H1 (cell line): ENCODE measurements around the gene LMX1B. TPM values are rescaled to one million over a fixed set of nuclear protein-coding genes. Genes with fewer than 3 reads are reported as not detected.

ENCODE experiments used
- CTCF ChIA-PET: fragments of 300-600 bp; sonication (Branson Sonifier 250); formaldehyde crosslinking; loops from one replicate; lab custom pipeline; 2021; ENCODE audit not compliant: partially characterized antibody; lab: Charles Lee
- POLR2A ChIA-PET: fragments of 300-600 bp; sonication (Branson Sonifier 250); formaldehyde crosslinking; loops from one replicate; lab custom pipeline; 2021; ENCODE audit warnings: inconsistent platforms; ENCODE audit not compliant: partially characterized antibody; lab: Charles Lee
- DNase-seq, 2 experiments: peaks; one replicate each; pipeline versions ENCODE4 v3.0.0 to v3.0.0-alpha.2; 2010 to 2022; ENCODE audit warnings: low spot score in 2 of 2, low read depth in 1 of 2, mixed read lengths in 1 of 2
- FAIRE-seq: peaks from 2 replicates; lab custom pipeline; 2011; peaks lifted over from hg19 to GRCh38; lab: Jason Lieb, UNC
- H2AFZ ChIP-seq: 2 replicates; pipeline ENCODE4 v1.8.1; 2012; ENCODE audit warnings: low read length, inconsistent platforms
- H2AK5ac ChIP-seq: 2 replicates; pipeline ENCODE4 v1.6.1; 2013; ENCODE audit warnings: low read depth, low read length
- H2BK120ac ChIP-seq: replicated peaks from 2 replicates; pipeline ENCODE3; 2013; ENCODE audit warnings: low read depth, low read length, inconsistent platforms
- H2BK12ac ChIP-seq: 2 replicates; pipeline ENCODE4 v1.6.1; 2013; ENCODE audit warnings: low read depth, low read length
- H2BK15ac ChIP-seq: 2 replicates; pipeline ENCODE4 v1.6.1; 2013; ENCODE audit warnings: low read length
- H2BK20ac ChIP-seq: 2 replicates; pipeline ENCODE4 v1.6.1; 2013; ENCODE audit warnings: low read length
- H2BK5ac ChIP-seq: 2 replicates; pipeline ENCODE4 v1.6.1; 2013; ENCODE audit warnings: low read depth, low read length
- H3K14ac ChIP-seq: 2 replicates; pipeline ENCODE4 v1.6.1; 2013; ENCODE audit warnings: inconsistent platforms; ENCODE audit not compliant: insufficient read length
- H3K18ac ChIP-seq: 2 replicates; pipeline ENCODE4 v1.6.1; 2013; ENCODE audit warnings: low read length; ENCODE audit errors: extremely low read depth
- H3K23ac ChIP-seq: 2 replicates; pipeline ENCODE4 v1.6.1; 2013; ENCODE audit warnings: inconsistent platforms; ENCODE audit not compliant: insufficient read length
- H3K23me2 ChIP-seq: 2 replicates; pipeline ENCODE4 v1.6.1; 2013; ENCODE audit warnings: low read depth, low read length
- H3K27ac ChIP-seq: 2 replicates; pipeline ENCODE4 v1.6.1; 2011; ENCODE audit warnings: low read depth, low read length, inconsistent platforms
- H3K27me3 ChIP-seq, 4 experiments: replicated peaks in 1 of 4; 1 replicate in 1 of 4; 2 replicates in 3 of 4; pipeline versions ENCODE4 v1.6.1 to v1.8.1; 2011 to 2013; ENCODE audit warnings: low read length in 3 of 4, mild to moderate bottlenecking in 3 of 4, inconsistent platforms in 2 of 4, mixed read lengths in 2 of 4, moderate library complexity in 1 of 4; ENCODE audit not compliant: control insufficient read depth in 3 of 4, insufficient read depth in 3 of 4; ENCODE audit errors: extremely low read depth in 1 of 4
- H3K36me3 ChIP-seq, 4 experiments: 2 replicates each; pipeline versions ENCODE4 v1.6.1 to v1.8.1; 2011 to 2013; ENCODE audit warnings: mild to moderate bottlenecking in 4 of 4, low read length in 3 of 4, moderate library complexity in 2 of 4, control low read depth in 1 of 4, inconsistent platforms in 1 of 4; ENCODE audit not compliant: insufficient read depth in 4 of 4, control insufficient read depth in 2 of 4
- H3K4ac ChIP-seq: replicated peaks from 2 replicates; pipeline ENCODE3; 2013; ENCODE audit warnings: low read length, low read depth, mixed read lengths, inconsistent platforms; ENCODE audit not compliant: insufficient read length
- H3K4me1 ChIP-seq, 4 experiments: replicated peaks in 1 of 4; 1 replicate in 1 of 4; 2 replicates in 3 of 4; pipeline versions ENCODE4 v1.6.1 to v1.8.1; 2011 to 2013; ENCODE audit warnings: low read length in 3 of 4, inconsistent platforms in 2 of 4, mixed read lengths in 1 of 4; ENCODE audit not compliant: insufficient read depth in 4 of 4, control insufficient read depth in 3 of 4
- H3K4me2 ChIP-seq, 2 experiments: 2 replicates each; pipeline versions ENCODE4 v1.6.1 to v1.8.1; 2011 to 2013; ENCODE audit warnings: low read depth in 2 of 2, low read length in 2 of 2, control low read depth in 1 of 2, inconsistent platforms in 1 of 2, mild to moderate bottlenecking in 1 of 2; ENCODE audit not compliant: insufficient read depth in 1 of 2
- H3K4me3 ChIP-seq, 4 experiments: fragments of 200-600, 300-600 bp in 1 of 4; sonication (generic), shearing (Covaris generic), sonication (Bioruptor Twin) in 1 of 4; 2 replicates each; pipeline versions ENCODE4 v1.5.1 to v1.8.1; 2011 to 2016; ENCODE audit warnings: low read length in 4 of 4, low read depth in 3 of 4, control low read depth in 2 of 4, inconsistent platforms in 2 of 4, mild to moderate bottlenecking in 2 of 4, mixed read lengths in 1 of 4, moderate library complexity in 1 of 4; ENCODE audit not compliant: insufficient read depth in 2 of 4; ENCODE audit errors: extremely low read depth in 1 of 4
- H3K56ac ChIP-seq: replicated peaks from 2 replicates; pipeline ENCODE3; 2013; ENCODE audit warnings: low read depth, mild to moderate bottlenecking, mixed read lengths, low read length, inconsistent platforms; ENCODE audit not compliant: insufficient read length
- H3K79me1 ChIP-seq: 2 replicates; pipeline ENCODE4 v1.6.1; 2013; ENCODE audit warnings: low read depth, low read length, control low read depth
- H3K79me2 ChIP-seq, 2 experiments: 2 replicates each; pipeline versions ENCODE4 v1.6.1 to v1.8.1; 2012 to 2013; ENCODE audit warnings: low read length in 2 of 2, mild to moderate bottlenecking in 2 of 2, inconsistent platforms in 1 of 2; ENCODE audit not compliant: insufficient read depth in 2 of 2, control insufficient read depth in 1 of 2
- H3K9ac ChIP-seq, 4 experiments: replicated peaks in 1 of 4; 1 replicate in 1 of 4; 2 replicates in 3 of 4; pipeline versions ENCODE4 v1.6.1 to v1.8.1; 2011 to 2013; ENCODE audit warnings: low read depth in 3 of 4, low read length in 3 of 4, control low read depth in 2 of 4, mild to moderate bottlenecking in 2 of 4, moderate library complexity in 2 of 4, inconsistent platforms in 1 of 4; ENCODE audit errors: extremely low read depth in 1 of 4
- H3K9me3 ChIP-seq, 2 experiments: 2 replicates each; pipeline versions ENCODE4 v1.6.1 to v1.8.1; 2012 to 2013; ENCODE audit warnings: mild to moderate bottlenecking in 2 of 2, moderate library complexity in 2 of 2, control low read depth in 1 of 2, inconsistent platforms in 1 of 2, low read depth in 1 of 2, low read length in 1 of 2, mixed read lengths in 1 of 2; ENCODE audit not compliant: insufficient read depth in 2 of 2
- H4K20me1 ChIP-seq, 2 experiments: replicated peaks in 1 of 2; 2 replicates each; pipeline versions ENCODE3 to v1.8.1; 2011 to 2013; ENCODE audit warnings: inconsistent platforms in 2 of 2, low read length in 2 of 2, mild to moderate bottlenecking in 1 of 2; ENCODE audit not compliant: insufficient read depth in 2 of 2, control insufficient read depth in 1 of 2
- H4K5ac ChIP-seq: 2 replicates; pipeline ENCODE4 v1.6.1; 2013; ENCODE audit warnings: low read length, low read depth, mixed read lengths, inconsistent platforms; ENCODE audit not compliant: insufficient read length
- H4K8ac ChIP-seq: 2 replicates; pipeline ENCODE4 v1.8.0; 2013; ENCODE audit warnings: mild to moderate bottlenecking, moderate library complexity, low read length, inconsistent platforms; ENCODE audit not compliant: insufficient read depth; ENCODE audit errors: extremely low read depth
- H4K91ac ChIP-seq: replicated peaks from 2 replicates; pipeline ENCODE3; 2013; ENCODE audit warnings: low read length, mixed read lengths, inconsistent platforms; ENCODE audit not compliant: insufficient read length
- RNF2 ChIP-seq: fragments of 200-900, 300-1000 bp; sonication (generic); IDR thresholded peaks from 2 replicates; pipeline ENCODE4 v1.7.1; 2016; ENCODE audit warnings: borderline replicate concordance, low read depth, mild to moderate bottlenecking, antibody characterized with exemption, low read length; ENCODE audit not compliant: poor library complexity, severe bottlenecking; ENCODE audit errors: missing control alignments
- WGBS, 2 experiments: shearing (Covaris generic) in 1 of 2; methylation state at CpG; one replicate each; pipeline versions ENCODE4 v1.1.6 to v1.1.7; 2013 to 2015; ENCODE audit warnings: low lambda C conversion rate in 2 of 2, mixed read lengths in 2 of 2, inconsistent platforms in 1 of 2, low coverage in 1 of 2, missing lambda C conversion rate in 1 of 2; ENCODE audit not compliant: insufficient replicate concordance in 2 of 2, insufficient coverage in 1 of 2, insufficient read length in 1 of 2; ENCODE audit errors: extremely low coverage in 1 of 2, missing lambda C conversion rate in 1 of 2; 5-methylcytosine and 5-hydroxymethylcytosine counted together
- polyA plus RNA-seq, 7 experiments: library from polyadenylated mRNA; depleted of rRNA in 3 of 7; stranded (reverse) in 5 of 7; unstranded in 2 of 7; fragments of >200 nt in 5 of 7; fragments of 200-250 nt in 2 of 7; gene quantifications; 1 replicate in 5 of 7; 2 replicates in 1 of 7; 4 replicates in 1 of 7; pipeline versions ENCODE4 v1.2.1 to v1.2.3, GENCODE V29; 2011 to 2013; ENCODE audit warnings: missing spikeins in 2 of 7, mixed read lengths in 2 of 7
- total RNA-seq: library from RNA; stranded (reverse); fragmentation: NEBNext Ultra II Directional; extraction: Animal tissue kit (Norgen Biotek cat#: 25700); gene quantifications from 2 replicates; pipeline ENCODE4 v1.2.1, GENCODE V29; 2021
- TF ChIP-seq, protein P1 (sequence below): IDR thresholded peaks from 2 replicates; pipeline ENCODE4 v1.6.1; 2012; ENCODE audit warnings: inconsistent platforms

Gene LMX1B
- total and polyA plus RNA-seq, 2 of the 8 experiments (the other 6 are each of a cell fraction or from before 2014, with no cell fraction given): 0.09 to 0.37 TPM

DNA sequence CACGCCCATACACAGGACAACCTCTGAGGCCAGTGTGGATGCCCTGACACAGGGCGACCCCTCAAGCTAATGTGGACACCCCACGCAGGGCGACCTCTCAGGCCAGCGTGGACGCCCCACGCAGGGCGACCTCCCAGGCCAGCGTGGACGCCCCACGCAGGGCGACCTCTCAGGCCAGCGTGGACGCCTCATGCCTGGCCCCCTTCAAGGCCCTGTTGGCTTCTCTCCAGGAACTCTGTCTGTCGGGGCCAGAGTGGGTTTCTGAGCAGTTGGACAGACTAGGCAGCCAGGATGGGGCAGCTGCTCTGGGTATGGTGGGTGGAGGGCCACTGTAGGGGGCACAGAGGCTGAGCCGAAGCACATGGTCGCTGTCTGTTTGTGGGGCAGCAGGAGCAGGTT lies 47.4 kb downstream of the LMX1B start:
- H3K79me1 ChIP-seq: no peaks in the 10 kb centered on the region
- WGBS, 2 experiments: 91% methylated on average over 17 of the region's 17 CpGs; no CpG with 5 or more reads in 1 of the 2 experiments
- H3K9me3 ChIP-seq: no peaks in the 10 kb centered on the region
- H3K27ac ChIP-seq: no peak overlapping the region
- POLR2A ChIA-PET: interaction anchor here (1.1 to 2.5 kb wide), 3 partner anchors 10 to 42 kb away, joined by 3 to 6 read pairs (median 3); no protein-coding TSS in a partner anchor
- H2BK12ac ChIP-seq: 0 out of 2 replicates have a peak overlapping the region, but pooled peaks have one; percentile 19
- peak overlapping the region; percentile 67; the same call in 1 of the 2 replicates for H2BK5ac ChIP-seq
- H3K4me3 ChIP-seq: no peak overlapping the region
- no peaks in the 10 kb centered on the region for H4K20me1 ChIP-seq
- H4K5ac ChIP-seq: peak overlapping the region; percentile 15
- H2BK120ac ChIP-seq: no peak overlapping the region
- DNase-seq (no peak), FAIRE-seq (no peak)
- no peak overlapping the region for H4K8ac ChIP-seq
- no peak overlapping the region; the same call in 1 of the 2 replicates for H2AFZ ChIP-seq
- peak overlapping the region; percentile 46 for H3K4ac ChIP-seq
- 0 out of 2 replicates have a peak, but pooled peaks cover 2% of the 10 kb centered on the region for H3K23me2 ChIP-seq
- H4K91ac ChIP-seq: peak overlapping the region; percentile 68
- no peaks in the 10 kb centered on the region; a peak in 1 of 8 replicates for H3K36me3 ChIP-seq
- CTCF ChIA-PET: interaction anchor here (0.6 to 6.2 kb wide), 25 partner anchors 8 to 154 kb away, joined by 3 to 67 read pairs (median 4); no protein-coding TSS in a partner anchor
- H3K27me3 ChIP-seq: peaks cover 0 to 6% (median under 1%) of the 10 kb centered on the region in 4 experiments; a peak in 3 of 7 replicates
- H3K9ac ChIP-seq: no peak overlapping the region
- no peak for TF ChIP-seq RNF2
- TF ChIP-seq, protein P1, sequence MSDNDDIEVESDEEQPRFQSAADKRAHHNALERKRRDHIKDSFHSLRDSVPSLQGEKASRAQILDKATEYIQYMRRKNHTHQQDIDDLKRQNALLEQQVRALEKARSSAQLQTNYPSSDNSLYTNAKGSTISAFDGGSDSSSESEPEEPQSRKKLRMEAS: peak; percentile 45; the same call in 1 of the 2 replicates
- peaks cover 11 to 37% (median 29%) of the 10 kb centered on the region in 4 experiments for H3K4me1 ChIP-seq
- no peak overlapping the region for H3K14ac ChIP-seq
- peak overlapping the region; percentile 73; the same call in 1 of the 2 replicates for H2BK20ac ChIP-seq
- H3K23ac ChIP-seq: no peak overlapping the region
- peak overlapping the region; percentile 13; the same call in 1 of the 2 replicates for H2BK15ac ChIP-seq
- H3K79me2 ChIP-seq: no peaks in the 10 kb centered on the region
- H2AK5ac ChIP-seq: no peak overlapping the region
- 0 out of 4 replicates have a peak overlapping the region, but pooled peaks of 1 of the 2 experiments have one; percentile 15 for H3K4me2 ChIP-seq
- H3K56ac ChIP-seq: no peak overlapping the region
- peak overlapping the region; percentile 9 for H3K18ac ChIP-seq
